ENCODE results near the gene SPG7.
"Not testable (repeated sequence)": the region's sequence is repeated elsewhere in the genome, so short reads cannot be mapped to it uniquely, and the experiment has no call there.

The SPG7 gene

DNA sequence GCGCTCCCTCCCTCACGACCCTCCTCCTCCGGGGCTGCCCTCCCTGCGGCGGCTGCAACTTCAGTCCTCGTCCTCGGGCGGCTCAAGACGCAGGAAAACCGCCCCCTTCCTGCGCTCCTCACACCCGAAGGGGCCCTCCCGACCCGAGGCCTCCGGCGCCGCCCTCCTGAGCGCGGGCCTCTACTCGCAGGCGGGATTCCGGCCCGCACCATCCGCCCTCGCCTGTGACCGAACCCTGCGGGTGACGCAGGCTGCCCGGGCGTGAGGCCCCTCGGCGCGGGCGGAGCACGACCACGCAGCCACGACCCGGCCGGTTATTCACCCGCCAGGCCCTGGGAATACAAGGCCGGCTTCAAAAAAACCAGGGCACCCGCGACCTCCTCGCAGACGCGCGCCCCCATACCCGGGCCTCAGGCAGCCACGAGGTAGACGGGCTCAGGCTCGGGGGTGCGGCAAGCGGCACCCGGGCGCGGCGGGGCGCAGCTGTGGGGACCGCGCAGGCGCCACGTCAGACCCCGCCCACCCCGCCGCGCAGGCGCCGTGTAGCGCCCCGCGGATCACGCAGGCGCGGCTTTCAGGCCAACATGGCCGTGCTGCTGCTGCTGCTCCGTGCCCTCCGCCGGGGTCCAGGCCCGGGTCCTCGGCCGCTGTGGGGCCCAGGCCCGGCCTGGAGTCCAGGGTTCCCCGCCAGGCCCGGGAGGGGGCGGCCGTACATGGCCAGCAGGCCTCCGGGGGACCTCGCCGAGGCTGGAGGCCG, at the start of gene SPG7:
TSS of gene SPG7 (plus strand) at position 570 of the 757 bp plus-strand sequence. CDS start at position 585, 15 bp downstream.
- Mint-ChIP-seq H3K36me3 (no peaks in the 10 kb centered on the region), H3K27me3 (no peaks in the 10 kb centered on the region), H3K4me1 (peaks cover 33% of the 10 kb centered on the region), H3K9me3 (no peaks in the 10 kb centered on the region), H3K4me3 (peak within 1 kb of the TSS; percentile 99), H3K27ac (peak within 1 kb of the TSS; percentile 98)

DNA sequence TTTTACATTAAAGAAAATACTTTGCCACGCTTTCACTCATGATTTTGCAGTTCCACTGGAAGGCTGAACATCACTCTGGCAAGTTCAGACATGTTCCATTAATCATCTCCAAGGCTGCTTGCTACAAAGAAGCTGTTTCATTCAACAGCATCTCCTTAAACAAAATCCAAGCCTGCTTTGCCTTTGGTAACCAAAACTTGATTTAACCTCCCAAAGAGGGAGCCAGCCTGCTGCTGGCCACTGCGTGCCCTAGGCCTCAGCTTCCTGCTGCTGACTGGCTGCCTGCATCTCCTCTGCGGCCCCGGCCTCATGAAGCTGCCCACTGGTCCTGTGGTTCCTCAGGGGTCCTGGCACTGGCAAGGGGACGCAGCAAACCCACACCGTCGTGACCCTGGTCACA, 49.7 kb upstream of the SPG7 start:
- Mint-ChIP-seq H3K27me3 (no peaks in the 10 kb centered on the region), H3K9me3 (no peaks in the 10 kb centered on the region), H3K27ac (peak overlapping the region; percentile 78), H3K4me3 (no peak overlapping the region), H3K4me1 (peaks cover 59% of the 10 kb centered on the region), H3K36me3 (peaks cover 8% of the 10 kb centered on the region)

DNA sequence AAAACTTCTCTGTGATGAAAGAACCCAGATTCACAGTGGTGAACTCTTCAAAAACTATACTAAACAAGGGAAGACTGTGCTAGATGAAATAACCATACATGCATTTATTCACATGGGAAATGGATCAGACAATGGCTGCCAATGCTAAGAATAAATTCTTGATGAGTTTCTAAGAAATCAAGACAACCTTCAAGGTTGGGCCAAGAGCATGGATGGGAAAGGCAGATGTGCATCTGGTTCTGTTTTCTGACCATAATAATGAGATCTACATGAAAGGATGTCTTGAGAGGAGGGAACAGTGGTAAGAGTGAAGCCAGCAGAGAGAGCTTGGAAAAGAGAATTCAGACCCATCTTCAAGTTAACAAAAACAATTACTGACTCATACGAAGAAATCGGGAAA, 49.2 kb upstream of the SPG7 start:
- H3K9me3 Mint-ChIP-seq = no peaks in the 10 kb centered on the region
- peak overlapping the region; percentile 37 for H3K4me3 Mint-ChIP-seq
- no peaks in the 10 kb centered on the region for H3K27me3 Mint-ChIP-seq
- peak overlapping the region; percentile 78 for H3K27ac Mint-ChIP-seq
- H3K4me1 Mint-ChIP-seq = peaks cover 55% of the 10 kb centered on the region
- H3K36me3 Mint-ChIP-seq = peaks cover 6% of the 10 kb centered on the region

DNA sequence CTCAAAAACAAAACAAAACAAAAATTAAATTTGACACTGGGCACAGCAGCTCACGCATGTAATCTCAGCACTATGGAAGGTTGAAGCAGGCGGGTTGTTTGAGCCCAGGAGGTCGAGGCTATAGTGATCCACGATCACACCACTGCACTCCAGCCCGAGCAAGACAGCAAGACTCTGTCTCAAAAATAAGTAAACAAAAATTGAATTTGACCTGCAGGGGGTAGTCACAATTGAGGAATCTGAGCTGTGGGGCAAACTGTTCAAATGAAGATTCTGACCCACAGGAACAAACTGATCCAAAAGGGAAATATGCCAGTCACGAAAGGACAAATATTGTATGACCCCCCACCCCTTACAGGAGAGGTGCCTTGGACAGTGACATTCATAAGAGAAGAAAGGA, 47.6 kb upstream of the SPG7 start:
- Mint-ChIP-seq H3K4me1 (peaks cover 58% of the 10 kb centered on the region), H3K36me3 (peaks cover 4% of the 10 kb centered on the region), H3K4me3 (no peak overlapping the region)

DNA sequence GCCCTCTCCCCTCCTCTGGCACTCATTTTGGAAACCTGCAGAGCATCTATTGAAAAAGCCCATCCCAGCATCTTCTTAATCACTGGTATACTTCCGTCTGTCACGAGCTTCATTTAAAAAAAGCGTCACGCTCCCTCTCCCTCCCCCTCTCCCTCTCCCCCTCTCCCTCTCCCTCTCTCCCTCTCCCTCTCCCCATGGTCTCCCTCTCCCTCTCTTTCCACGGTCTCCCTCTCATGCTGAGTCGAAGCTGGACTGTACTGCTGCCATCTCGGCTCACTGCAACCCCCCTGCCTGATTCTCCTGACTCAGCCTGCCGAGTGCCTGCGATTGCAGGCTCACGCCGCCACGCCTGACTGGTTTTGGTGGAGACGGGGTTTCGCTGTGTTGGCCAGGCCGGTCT, 46.3 kb upstream of the SPG7 start:
- H3K9me3 Mint-ChIP-seq, H3K4me3 Mint-ChIP-seq, H3K27ac Mint-ChIP-seq, H3K36me3 Mint-ChIP-seq, H3K27me3 Mint-ChIP-seq: not testable (repeated sequence)
- peaks cover 59% of the 10 kb centered on the region for H3K4me1 Mint-ChIP-seq

More for the DNA sequence above, 47.6 kb upstream of the SPG7 start:
- H3K27me3 Mint-ChIP-seq = no peaks in the 10 kb centered on the region
- no peaks in the 10 kb centered on the region for H3K9me3 Mint-ChIP-seq
- H3K27ac Mint-ChIP-seq = peak overlapping the region; percentile 35

DNA sequence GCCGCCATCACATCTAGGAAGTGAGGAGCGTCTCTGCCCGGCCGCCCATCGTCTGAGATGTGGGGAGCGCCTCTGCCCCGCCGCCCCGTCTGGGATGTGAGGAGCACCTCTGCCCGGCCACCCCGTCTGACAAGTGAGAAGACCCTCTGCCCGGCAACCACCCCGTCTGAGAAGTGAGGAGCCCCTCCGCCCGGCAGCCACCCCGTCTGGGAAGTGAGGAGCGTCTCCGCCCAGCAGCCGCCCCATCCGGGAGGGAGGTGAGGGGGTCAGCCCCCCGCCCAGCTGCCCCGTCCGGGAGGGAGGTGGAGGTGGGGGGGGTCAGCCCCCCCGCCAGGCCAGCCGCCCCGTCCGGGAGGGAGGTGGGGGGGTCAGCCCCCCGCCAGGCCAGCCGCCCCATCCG, 45.6 kb upstream of the SPG7 start:
- not testable (repeated sequence) for H3K27ac Mint-ChIP-seq, H3K9me3 Mint-ChIP-seq, H3K27me3 Mint-ChIP-seq, H3K36me3 Mint-ChIP-seq, H3K4me3 Mint-ChIP-seq
- peaks cover 64% of the 10 kb centered on the region for H3K4me1 Mint-ChIP-seq

DNA sequence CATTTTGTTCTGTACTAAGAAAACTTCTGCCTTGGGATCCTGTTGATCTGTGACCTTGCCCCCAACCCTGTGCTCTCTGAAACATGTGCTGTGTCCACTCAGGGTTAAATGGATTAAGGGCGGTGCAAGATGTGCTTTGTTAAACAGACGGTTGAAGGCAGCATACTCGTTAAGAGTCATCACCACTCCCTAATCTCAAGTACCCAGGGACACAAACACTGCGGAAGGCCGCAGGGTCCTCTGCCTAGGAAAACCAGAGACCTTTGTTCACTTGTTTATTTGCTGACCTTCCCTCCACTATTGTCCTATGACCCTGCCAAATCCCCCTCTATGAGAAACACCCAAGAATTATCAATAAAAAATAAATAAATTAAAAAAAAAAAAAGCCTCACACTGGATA, 44.9 kb upstream of the SPG7 start:
- H3K4me1 Mint-ChIP-seq = peaks cover 68% of the 10 kb centered on the region
- H3K4me3 Mint-ChIP-seq, H3K27ac Mint-ChIP-seq, H3K36me3 Mint-ChIP-seq, H3K9me3 Mint-ChIP-seq, H3K27me3 Mint-ChIP-seq: not testable (repeated sequence)

DNA sequence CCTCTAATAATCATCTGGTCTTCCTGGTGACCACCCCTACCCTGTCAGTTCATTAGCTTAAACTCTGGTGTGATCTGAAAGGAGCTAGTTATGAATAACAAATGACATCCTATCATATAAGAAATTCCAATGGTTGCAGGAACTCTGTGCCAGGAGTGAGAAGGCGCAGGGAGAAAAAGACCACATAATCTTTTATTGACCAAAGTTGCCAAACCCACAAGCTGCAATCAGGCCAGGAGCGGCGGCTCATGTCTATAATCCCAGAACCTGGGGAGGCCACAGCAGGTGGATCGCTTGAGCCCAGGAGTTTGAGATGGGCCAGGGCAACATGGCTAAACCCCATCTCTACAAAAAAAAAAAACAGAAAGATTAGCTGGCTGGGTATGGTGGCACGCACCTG, 41.3 kb upstream of the SPG7 start:
- H3K4me1 Mint-ChIP-seq = peaks cover 68% of the 10 kb centered on the region
- no peaks in the 10 kb centered on the region for H3K9me3 Mint-ChIP-seq
- no peaks in the 10 kb centered on the region for H3K27me3 Mint-ChIP-seq
- H3K36me3 Mint-ChIP-seq = no peaks in the 10 kb centered on the region
- peak overlapping the region; percentile 47 for H3K4me3 Mint-ChIP-seq
- H3K27ac Mint-ChIP-seq = peak overlapping the region; percentile 23

DNA sequence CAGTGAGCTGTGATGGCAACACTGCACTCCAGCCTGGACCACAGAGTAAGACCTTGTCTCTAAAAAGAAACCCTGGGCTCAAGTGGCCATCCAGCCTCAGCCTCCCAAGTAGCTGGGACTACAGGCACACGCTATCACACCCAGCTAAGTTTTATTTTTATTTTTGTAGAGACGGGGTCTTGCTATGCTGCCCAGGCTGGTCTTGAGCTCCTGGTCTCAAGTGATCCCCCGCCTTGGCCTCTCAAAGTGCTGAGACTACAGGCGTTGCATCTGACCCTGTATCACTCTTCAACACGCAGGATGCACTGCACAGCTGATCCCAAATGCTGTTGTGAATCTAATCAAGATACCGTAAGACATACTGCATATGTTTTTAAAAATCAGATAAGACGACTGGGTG, 40.8 kb upstream of the SPG7 start:
- peaks cover 73% of the 10 kb centered on the region for H3K4me1 Mint-ChIP-seq
- no peaks in the 10 kb centered on the region for H3K27me3 Mint-ChIP-seq
- no peaks in the 10 kb centered on the region for H3K36me3 Mint-ChIP-seq
- no peak overlapping the region for H3K4me3 Mint-ChIP-seq
- H3K9me3 Mint-ChIP-seq = no peaks in the 10 kb centered on the region
- peak overlapping the region; percentile 35 for H3K27ac Mint-ChIP-seq

DNA sequence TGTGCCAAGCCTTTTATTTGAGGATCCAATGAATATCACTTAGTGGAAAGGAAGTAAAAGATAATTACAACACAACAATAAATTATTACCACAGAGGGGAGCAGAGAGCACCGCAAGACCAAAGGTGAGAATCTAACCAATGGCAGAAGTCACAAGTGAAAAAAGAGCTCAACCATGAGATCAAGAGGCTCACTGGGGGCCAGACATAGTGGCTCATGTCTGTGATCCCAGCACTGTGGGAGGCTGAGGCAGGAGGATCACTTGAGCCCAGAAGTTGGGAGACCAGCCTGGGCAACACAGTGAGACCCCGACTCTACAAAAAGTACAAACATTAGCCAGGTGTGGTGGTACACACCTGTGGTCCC, 35.5 kb upstream of the SPG7 start:
- H3K36me3 Mint-ChIP-seq = peaks cover 3% of the 10 kb centered on the region
- peaks cover 93% of the 10 kb centered on the region for H3K4me1 Mint-ChIP-seq
- no peaks in the 10 kb centered on the region for H3K27me3 Mint-ChIP-seq
- peak overlapping the region; percentile 68 for H3K4me3 Mint-ChIP-seq
- peak overlapping the region; percentile 72 for H3K27ac Mint-ChIP-seq
- no peaks in the 10 kb centered on the region for H3K9me3 Mint-ChIP-seq

DNA sequence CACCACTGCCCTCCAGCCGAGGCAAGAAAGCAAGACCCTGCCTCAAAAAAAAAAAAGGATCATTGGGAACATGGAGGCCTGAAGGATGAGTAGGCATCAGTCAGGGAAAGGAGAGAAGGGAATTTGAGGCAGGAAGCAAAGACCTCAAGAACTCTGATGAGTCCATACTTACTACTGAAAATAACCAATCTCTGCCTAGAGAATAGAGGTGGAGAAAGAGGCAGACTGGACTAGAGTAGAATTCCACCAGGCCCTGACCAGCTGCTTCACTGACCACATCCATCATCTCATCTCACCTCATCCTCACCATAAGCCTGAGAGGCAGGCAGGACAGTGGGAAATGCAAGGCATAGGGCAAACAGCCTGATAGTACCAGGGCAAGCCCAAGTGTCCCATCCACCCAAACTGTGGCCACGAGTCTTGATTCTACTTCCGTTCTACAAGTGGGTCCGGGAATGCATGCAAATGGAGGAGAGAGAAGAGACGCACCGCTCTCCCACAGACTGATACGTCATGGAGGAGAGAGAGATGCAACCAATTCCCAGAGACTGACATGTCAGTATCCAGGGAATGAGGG, 35.0 kb upstream of the SPG7 start:
- Mint-ChIP-seq H3K36me3 (peaks cover 3% of the 10 kb centered on the region), H3K9me3 (no peaks in the 10 kb centered on the region), H3K4me3 (peak overlapping the region; percentile 68), H3K27me3 (no peaks in the 10 kb centered on the region), H3K27ac (peak overlapping the region; percentile 72), H3K4me1 (peaks cover 93% of the 10 kb centered on the region)

DNA sequence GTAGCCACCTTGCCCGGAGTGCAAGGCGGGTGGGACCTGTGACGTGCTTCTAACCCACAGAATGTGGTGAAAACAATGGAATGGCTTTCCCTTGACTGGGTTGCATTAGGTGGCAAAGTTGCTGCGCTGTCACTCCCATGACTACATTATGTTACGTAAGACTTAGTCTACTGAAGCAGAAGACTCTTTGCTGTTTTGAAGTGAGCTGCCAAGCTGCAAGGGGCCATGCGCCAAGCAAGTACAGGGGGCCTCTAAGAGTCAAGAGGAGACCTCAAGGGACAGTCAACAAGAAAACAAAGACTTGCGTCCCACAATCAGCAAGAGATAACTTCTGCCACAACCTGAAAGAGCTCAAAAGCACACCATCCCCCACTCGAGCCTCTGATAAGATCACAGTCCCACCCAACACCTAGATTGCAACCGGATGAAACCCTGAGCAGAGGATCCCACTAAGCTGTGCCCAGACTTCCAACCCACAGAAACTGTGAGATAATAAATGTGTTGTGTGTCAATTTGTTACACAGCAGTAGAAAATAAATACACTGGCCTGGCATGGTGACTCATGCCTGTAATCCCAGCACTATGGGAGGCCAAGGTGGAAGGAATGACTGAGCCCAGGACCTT, 34.3 kb upstream of the SPG7 start:
- Mint-ChIP-seq H3K27ac (peak overlapping the region; percentile 35), H3K4me3 (peak overlapping the region; percentile 68)

DNA sequence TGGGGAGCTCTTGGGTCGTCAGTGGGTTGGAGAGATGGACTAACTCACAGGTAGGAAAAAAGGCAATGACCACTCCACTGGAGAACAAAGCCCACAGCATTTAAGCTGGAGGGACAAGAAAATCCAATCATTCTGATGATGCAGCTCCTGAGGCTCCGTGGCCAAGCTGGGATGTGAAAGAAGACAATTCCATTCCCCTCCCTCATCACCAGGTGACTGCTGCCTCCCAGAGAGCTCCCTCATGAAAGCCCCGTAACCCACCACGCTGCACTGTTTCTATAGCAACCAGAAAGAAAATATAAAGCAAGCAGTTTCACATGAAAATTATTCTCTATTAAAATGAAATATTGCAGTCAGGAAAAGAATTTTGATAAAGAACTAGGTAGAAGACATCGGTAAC, 33.1 kb upstream of the SPG7 start:
- Mint-ChIP-seq H3K27ac (no peak overlapping the region), H3K27me3 (no peaks in the 10 kb centered on the region), H3K36me3 (peaks cover 3% of the 10 kb centered on the region), H3K4me1 (peaks cover 94% of the 10 kb centered on the region), H3K4me3 (peak overlapping the region; percentile 23), H3K9me3 (no peaks in the 10 kb centered on the region)

More for the DNA sequence above, 34.3 kb upstream of the SPG7 start:
- H3K4me1 Mint-ChIP-seq = peaks cover 95% of the 10 kb centered on the region
- H3K36me3 Mint-ChIP-seq = peaks cover 3% of the 10 kb centered on the region
- no peaks in the 10 kb centered on the region for H3K9me3 Mint-ChIP-seq
- no peaks in the 10 kb centered on the region for H3K27me3 Mint-ChIP-seq

DNA sequence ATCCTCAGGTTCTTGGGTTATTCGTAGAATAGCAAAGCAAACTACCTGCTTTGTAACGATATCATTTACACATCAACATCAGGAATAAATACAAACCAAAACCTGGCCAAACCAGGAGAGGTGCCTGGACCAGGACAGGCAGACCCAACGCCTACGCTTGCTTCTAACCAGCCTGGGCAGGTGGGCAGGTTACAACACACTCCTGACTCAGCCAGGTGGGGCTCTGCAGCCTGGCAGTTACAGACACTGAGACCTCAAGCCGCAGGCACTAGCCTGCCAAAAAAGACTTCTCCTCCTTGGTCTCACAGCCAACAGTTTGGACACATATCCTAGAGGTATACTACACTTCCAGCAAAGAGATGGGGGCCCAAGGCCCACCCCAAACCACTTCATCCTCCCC, 31.8 kb upstream of the SPG7 start:
- H3K9me3 Mint-ChIP-seq = no peaks in the 10 kb centered on the region
- H3K36me3 Mint-ChIP-seq = peaks cover 6% of the 10 kb centered on the region
- H3K27ac Mint-ChIP-seq = peak overlapping the region; percentile 81
- H3K4me3 Mint-ChIP-seq = peak overlapping the region; percentile 63
- H3K4me1 Mint-ChIP-seq = peaks cover 95% of the 10 kb centered on the region
- H3K27me3 Mint-ChIP-seq = no peaks in the 10 kb centered on the region

DNA sequence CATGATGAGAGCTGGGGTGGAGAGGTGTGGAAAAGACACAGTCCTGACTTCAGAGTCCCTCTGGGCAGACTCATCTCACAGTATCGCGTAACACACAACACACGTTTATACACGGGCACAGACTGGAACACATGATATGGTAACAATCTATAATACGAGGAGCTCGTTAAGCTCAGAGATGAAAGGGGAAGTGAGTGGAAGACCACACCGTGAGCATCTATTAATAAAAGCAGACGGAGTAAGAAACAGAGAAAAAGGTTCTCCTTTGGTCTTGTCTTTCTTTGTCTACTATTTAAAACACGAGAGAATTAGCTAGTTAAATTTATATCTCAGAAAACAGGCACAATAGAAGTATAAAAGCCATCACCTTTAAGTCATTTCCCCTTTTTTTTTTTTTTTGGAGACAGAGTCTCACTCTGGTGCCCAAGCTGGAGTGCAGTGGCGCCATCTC, 31.4 kb upstream of the SPG7 start:
- Mint-ChIP-seq H3K4me1 (peaks cover 95% of the 10 kb centered on the region), H3K36me3 (peaks cover 6% of the 10 kb centered on the region), H3K4me3 (peak overlapping the region; percentile 63), H3K9me3 (no peaks in the 10 kb centered on the region), H3K27me3 (no peaks in the 10 kb centered on the region), H3K27ac (peak overlapping the region; percentile 81)

DNA sequence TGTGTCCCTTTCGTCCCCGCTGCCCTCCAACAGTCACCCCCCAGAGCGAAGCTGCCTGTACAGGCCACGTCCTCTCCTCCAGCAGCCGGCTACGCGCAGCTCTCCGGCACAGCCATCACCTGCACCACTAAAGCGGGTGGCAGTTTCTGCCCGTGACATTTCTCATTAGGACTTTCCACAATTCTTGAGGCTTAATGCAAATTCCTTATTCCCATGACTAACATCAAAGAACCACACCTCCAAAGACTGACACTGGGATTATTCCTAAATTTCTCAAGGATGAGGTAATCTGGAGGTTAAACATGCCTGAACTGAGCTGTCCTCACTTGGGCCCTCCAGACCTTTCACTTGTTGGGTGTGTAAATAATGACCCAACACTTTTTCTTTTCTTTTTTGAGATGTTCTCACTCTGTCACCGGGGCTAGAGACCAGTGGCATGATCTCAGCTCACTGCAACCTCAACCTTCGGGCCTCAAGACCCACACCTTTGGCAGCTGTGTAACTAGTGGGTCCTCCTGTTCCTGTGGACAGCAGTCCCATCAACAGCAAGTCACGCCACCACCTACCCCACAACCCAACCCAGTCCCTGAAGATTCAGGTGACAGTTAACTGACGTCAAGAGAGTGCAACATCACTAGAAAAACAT, 29.5 kb upstream of the SPG7 start:
- H3K36me3 Mint-ChIP-seq = peaks cover 10% of the 10 kb centered on the region
- peaks cover 95% of the 10 kb centered on the region for H3K4me1 Mint-ChIP-seq

More for the DNA sequence above, 29.5 kb upstream of the SPG7 start:
- Mint-ChIP-seq H3K9me3 (no peaks in the 10 kb centered on the region), H3K27me3 (no peaks in the 10 kb centered on the region), H3K27ac (peak overlapping the region; percentile 91), H3K4me3 (peak overlapping the region; percentile 85)
